ENCODE measurements around the gene AATK. TPM values are rescaled to one million over a fixed set of nuclear protein-coding genes. Genes with fewer than 3 reads are reported as not detected.

The AATK gene
- total and polyA plus RNA-seq, 10 of the 15 experiments (the other 5 are each of a cell fraction or from before 2014, with no cell fraction given), result 0.04 TPM; not detected in 9

DNA sequence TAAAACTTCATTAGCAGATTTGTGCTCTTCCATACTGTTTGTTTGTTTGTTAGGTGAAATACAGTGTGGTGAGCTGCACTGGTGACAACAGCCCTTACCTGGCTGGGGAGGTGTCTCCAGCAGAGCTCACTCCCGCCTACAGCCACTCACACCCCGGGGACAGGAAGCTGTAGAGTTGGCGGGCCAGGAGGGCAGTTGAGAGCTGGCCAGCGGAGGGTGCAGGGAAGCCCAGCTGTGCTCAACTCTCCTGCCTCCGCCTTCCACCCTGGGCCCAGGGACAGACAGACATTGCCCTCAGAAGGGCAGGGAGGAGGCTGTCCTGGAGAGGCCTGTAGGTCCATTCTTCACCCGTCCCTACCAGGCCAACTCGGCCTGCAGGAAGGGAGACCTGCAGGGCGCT, 49.3 kb downstream of the AATK start:
- ChIA-PET SMC1A (ENCODE audit: uncharacterized antibody, unreplicated experiment) (interaction anchor here (0.6 kb wide), 1 partner anchor 385 kb away, joined by 4 read pairs; no protein-coding TSS in a partner anchor), POLR2A (no interaction called here), RAD21 (ENCODE audit: unreplicated experiment) (no interaction called here), CTCF (interaction anchor here (1.0 kb wide), 1 partner anchor 55 kb away, joined by 3 read pairs; no protein-coding TSS in a partner anchor)
- in situ Hi-C loops (cut with MboI) (no loop called here), intact Hi-C loops (cut with micrococcal nuclease; ENCODE audit: unreplicated experiment) (no loop called here)
- no peak for DNase-seq (ENCODE audit: low read depth, low spot score)
- BruUV-seq (replicated peaks), result no TSS peak
- no peaks in the 10 kb centered on the region for H3K36me3 ChIP-seq (ENCODE audit: control insufficient read depth in 2 of 2, insufficient read depth in 2 of 2, low read length in 1 of 2)
- ATAC-seq, result no peak
- no peaks in the 10 kb centered on the region; a peak in 1 of 4 replicates for H3K27me3 ChIP-seq (replicated peaks in 1 of 2; ENCODE audit: control insufficient read depth in 2 of 2, insufficient read depth in 2 of 2, low read length in 1 of 2)
- H3K4me3 ChIP-seq, result no peak overlapping the region
- no peak overlapping the region for H3K9ac ChIP-seq (ENCODE audit: control insufficient read depth, insufficient read depth, low read length)
- no peaks in the 10 kb centered on the region for H3K79me2 ChIP-seq (ENCODE audit: control insufficient read depth, insufficient read depth, low read length)
- H3K4me2 ChIP-seq (ENCODE audit: control insufficient read depth, insufficient read depth), result no peak overlapping the region
- H3K9me3 ChIP-seq (replicated peaks; ENCODE audit: control insufficient read depth, insufficient read depth, low read length), result no peaks in the 10 kb centered on the region
- no peak for TF ChIP-seq ZBED1 (IDR thresholded peaks at IDR 0.05; ENCODE audit: borderline replicate concordance)
- TF ChIP-seq RUNX3 (IDR thresholded peaks at IDR 0.05; ENCODE audit: low read length), result no peak
- no peak for TF ChIP-seq MTA2 (IDR thresholded peaks at IDR 0.05; ENCODE audit: low read depth)
- TF ChIP-seq, protein P1, sequence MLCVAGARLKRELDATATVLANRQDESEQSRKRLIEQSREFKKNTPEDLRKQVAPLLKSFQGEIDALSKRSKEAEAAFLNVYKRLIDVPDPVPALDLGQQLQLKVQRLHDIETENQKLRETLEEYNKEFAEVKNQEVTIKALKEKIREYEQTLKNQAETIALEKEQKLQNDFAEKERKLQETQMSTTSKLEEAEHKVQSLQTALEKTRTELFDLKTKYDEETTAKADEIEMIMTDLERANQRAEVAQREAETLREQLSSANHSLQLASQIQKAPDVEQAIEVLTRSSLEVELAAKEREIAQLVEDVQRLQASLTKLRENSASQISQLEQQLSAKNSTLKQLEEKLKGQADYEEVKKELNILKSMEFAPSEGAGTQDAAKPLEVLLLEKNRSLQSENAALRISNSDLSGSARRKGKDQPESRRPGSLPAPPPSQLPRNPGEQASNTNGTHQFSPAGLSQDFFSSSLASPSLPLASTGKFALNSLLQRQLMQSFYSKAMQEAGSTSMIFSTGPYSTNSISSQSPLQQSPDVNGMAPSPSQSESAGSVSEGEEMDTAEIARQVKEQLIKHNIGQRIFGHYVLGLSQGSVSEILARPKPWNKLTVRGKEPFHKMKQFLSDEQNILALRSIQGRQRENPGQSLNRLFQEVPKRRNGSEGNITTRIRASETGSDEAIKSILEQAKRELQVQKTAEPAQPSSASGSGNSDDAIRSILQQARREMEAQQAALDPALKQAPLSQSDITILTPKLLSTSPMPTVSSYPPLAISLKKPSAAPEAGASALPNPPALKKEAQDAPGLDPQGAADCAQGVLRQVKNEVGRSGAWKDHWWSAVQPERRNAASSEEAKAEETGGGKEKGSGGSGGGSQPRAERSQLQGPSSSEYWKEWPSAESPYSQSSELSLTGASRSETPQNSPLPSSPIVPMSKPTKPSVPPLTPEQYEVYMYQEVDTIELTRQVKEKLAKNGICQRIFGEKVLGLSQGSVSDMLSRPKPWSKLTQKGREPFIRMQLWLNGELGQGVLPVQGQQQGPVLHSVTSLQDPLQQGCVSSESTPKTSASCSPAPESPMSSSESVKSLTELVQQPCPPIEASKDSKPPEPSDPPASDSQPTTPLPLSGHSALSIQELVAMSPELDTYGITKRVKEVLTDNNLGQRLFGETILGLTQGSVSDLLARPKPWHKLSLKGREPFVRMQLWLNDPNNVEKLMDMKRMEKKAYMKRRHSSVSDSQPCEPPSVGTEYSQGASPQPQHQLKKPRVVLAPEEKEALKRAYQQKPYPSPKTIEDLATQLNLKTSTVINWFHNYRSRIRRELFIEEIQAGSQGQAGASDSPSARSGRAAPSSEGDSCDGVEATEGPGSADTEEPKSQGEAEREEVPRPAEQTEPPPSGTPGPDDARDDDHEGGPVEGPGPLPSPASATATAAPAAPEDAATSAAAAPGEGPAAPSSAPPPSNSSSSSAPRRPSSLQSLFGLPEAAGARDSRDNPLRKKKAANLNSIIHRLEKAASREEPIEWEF (IDR thresholded peaks at IDR 0.05; ENCODE audit: insufficient replicate concordance, low read depth, low read length), result no peak
- no peak for TF ChIP-seq SP1 (IDR thresholded peaks at IDR 0.05; ENCODE audit: low read depth, low read length)
- H2AFZ ChIP-seq (ENCODE audit: control insufficient read depth, low read depth, low read length), result no peak overlapping the region
- WGBS (ENCODE audit: insufficient coverage, insufficient replicate concordance, low lambda C conversion rate, missing lambda C conversion rate), result 40% methylated on average over 7 of the region's 8 CpGs
- no peak overlapping the region for H3K27ac ChIP-seq (ENCODE audit: control insufficient read depth, insufficient read depth)
- no peak for FAIRE-seq
- H4K20me1 ChIP-seq (ENCODE audit: control insufficient read depth, insufficient read depth), result no peaks in the 10 kb centered on the region
- no peaks in the 10 kb centered on the region for H3K4me1 ChIP-seq (ENCODE audit: control insufficient read depth, insufficient read depth, low read length)

All from GM12878 (cell line).